HG03196 (cell line): ENCODE measurements around the gene MAPKBP1.

Experiments
- ATAC-seq: cut with Tn5 transposase; IDR thresholded peaks from one replicate; pipeline ENCODE4 v1.9.1; 2021; ENCODE audit not compliant: unreplicated experiment

MAPKBP1 gene

GRCh38 chr15:41847981-41848380 is 73.7 kb downstream of the MAPKBP1 start:
- no peak for ATAC-seq

GRCh38 chr15:41848631-41849030 is 74.3 kb downstream of the MAPKBP1 start:
- no peak for ATAC-seq

GRCh38 chr15:41849204-41849603 is 74.9 kb downstream of the MAPKBP1 start:
- no peak for ATAC-seq

GRCh38 chr15:41849861-41850260 is 75.6 kb downstream of the MAPKBP1 start:
- ATAC-seq = no peak

- ATAC-seq = no peak
These were observed 76.3 kb downstream of the MAPKBP1 start for GRCh38 chr15:41850482-41851166.

GRCh38 chr15:41851167-41851523 is 76.9 kb downstream of the MAPKBP1 start:
- no peak for ATAC-seq

- ATAC-seq = no peak
These were observed 77.6 kb downstream of the MAPKBP1 start for GRCh38 chr15:41851755-41852370.

GRCh38 chr15:41852736-41853590 is 78.7 kb downstream of the MAPKBP1 start:
- ATAC-seq = no peak

- no peak for ATAC-seq
These were observed 79.5 kb downstream of the MAPKBP1 start for GRCh38 chr15:41853831-41854230.

GRCh38 chr15:41854443-41854842 is 80.2 kb downstream of the MAPKBP1 start:
- ATAC-seq = no peak

- no peak for ATAC-seq
These were observed 81.1 kb downstream of the MAPKBP1 start for GRCh38 chr15:41855261-41855961.

- no peak for ATAC-seq
These were observed 82.0 kb downstream of the MAPKBP1 start for GRCh38 chr15:41856262-41856661.

GRCh38 chr15:41856716-41857115 is 82.4 kb downstream of the MAPKBP1 start:
- no peak for ATAC-seq

GRCh38 chr15:41857316-41857715 is 83.0 kb downstream of the MAPKBP1 start:
- ATAC-seq = no peak

GRCh38 chr15:41858756-41859155 is 84.5 kb downstream of the MAPKBP1 start:
- no peak for ATAC-seq

- no peak for ATAC-seq
These were observed 86.0 kb downstream of the MAPKBP1 start for GRCh38 chr15:41860049-41860828.

- no peak for ATAC-seq
These were observed 87.6 kb downstream of the MAPKBP1 start for GRCh38 chr15:41861736-41862356.

GRCh38 chr15:41862515-41863116 is 88.3 kb downstream of the MAPKBP1 start:
- no peak for ATAC-seq

GRCh38 chr15:41865490-41866055 is 91.3 kb downstream of the MAPKBP1 start:
- ATAC-seq = no peak
